ENCODE results near the gene BORCS5. TPM values are rescaled to one million over a fixed set of nuclear protein-coding genes. Genes with fewer than 3 reads are reported as not detected.

The BORCS5 gene
- total RNA-seq, 2 donors from 2014 or later = 15.2 to 26.1 TPM

GRCh38 chr12:12381982-12382381, 25.1 kb downstream of the BORCS5 start:
- Mint-ChIP-seq H3K4me3 (no peak overlapping the region), H3K27ac (peak overlapping the region; percentile 7), H3K4me1 (peaks cover 18% of the 10 kb centered on the region), H3K27me3 (ENCODE audit: insufficient read depth) (no peaks in the 10 kb centered on the region), H3K36me3 (ENCODE audit: low read depth) (peaks cover 25% of the 10 kb centered on the region), H3K9me3 (peaks cover 6% of the 10 kb centered on the region)
- H3K9me3 ChIP-seq (ENCODE audit: control insufficient read depth, low read length) = peaks cover 18% of the 10 kb centered on the region
- H3K4me1 ChIP-seq (ENCODE audit: control insufficient read depth, insufficient read depth, low read length) = peaks cover 3% of the 10 kb centered on the region
- H3K27ac ChIP-seq (ENCODE audit: low read depth, low read length) = no peak overlapping the region
- WGBS, 2 experiments (ENCODE audit: insufficient coverage in 1 of 2, insufficient read length in 1 of 2) = 96 to 100% methylated on average over 1 to 2 of the region's 3 CpGs
- TF ChIP-seq, protein P1, sequence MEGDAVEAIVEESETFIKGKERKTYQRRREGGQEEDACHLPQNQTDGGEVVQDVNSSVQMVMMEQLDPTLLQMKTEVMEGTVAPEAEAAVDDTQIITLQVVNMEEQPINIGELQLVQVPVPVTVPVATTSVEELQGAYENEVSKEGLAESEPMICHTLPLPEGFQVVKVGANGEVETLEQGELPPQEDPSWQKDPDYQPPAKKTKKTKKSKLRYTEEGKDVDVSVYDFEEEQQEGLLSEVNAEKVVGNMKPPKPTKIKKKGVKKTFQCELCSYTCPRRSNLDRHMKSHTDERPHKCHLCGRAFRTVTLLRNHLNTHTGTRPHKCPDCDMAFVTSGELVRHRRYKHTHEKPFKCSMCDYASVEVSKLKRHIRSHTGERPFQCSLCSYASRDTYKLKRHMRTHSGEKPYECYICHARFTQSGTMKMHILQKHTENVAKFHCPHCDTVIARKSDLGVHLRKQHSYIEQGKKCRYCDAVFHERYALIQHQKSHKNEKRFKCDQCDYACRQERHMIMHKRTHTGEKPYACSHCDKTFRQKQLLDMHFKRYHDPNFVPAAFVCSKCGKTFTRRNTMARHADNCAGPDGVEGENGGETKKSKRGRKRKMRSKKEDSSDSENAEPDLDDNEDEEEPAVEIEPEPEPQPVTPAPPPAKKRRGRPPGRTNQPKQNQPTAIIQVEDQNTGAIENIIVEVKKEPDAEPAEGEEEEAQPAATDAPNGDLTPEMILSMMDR (conservative IDR thresholded peaks at IDR 0.05) = no peak
- no peak for DNase-seq
- no peak overlapping the region for H3K9ac ChIP-seq (ENCODE audit: extremely low read depth, low read length, poor library complexity, severe bottlenecking)
- H3K27me3 ChIP-seq (ENCODE audit: control insufficient read depth, insufficient read depth, low read length, poor library complexity, severe bottlenecking) = no peaks in the 10 kb centered on the region
- H3K4me3 ChIP-seq (ENCODE audit: low read length) = no peak overlapping the region
- no peaks in the 10 kb centered on the region for H3K36me3 ChIP-seq (ENCODE audit: control insufficient read depth, insufficient read depth, low read length)

GRCh38 chr12:12384571-12385340, 27.9 kb downstream of the BORCS5 start:
- Histone ChIP-seq H3K27ac (ENCODE audit: low read depth, low read length) (peak overlapping the region; percentile 48), H3K27me3 (ENCODE audit: control insufficient read depth, insufficient read depth, low read length, poor library complexity, severe bottlenecking) (no peaks in the 10 kb centered on the region), H3K4me1 (ENCODE audit: control insufficient read depth, insufficient read depth, low read length) (peaks cover 3% of the 10 kb centered on the region), H3K4me3 (ENCODE audit: low read length) (no peak overlapping the region), H3K9me3 (ENCODE audit: control insufficient read depth, low read length) (peaks cover 18% of the 10 kb centered on the region), H3K36me3 (ENCODE audit: control insufficient read depth, insufficient read depth, low read length) (no peaks in the 10 kb centered on the region), H3K9ac (ENCODE audit: extremely low read depth, low read length, poor library complexity, severe bottlenecking) (no peak overlapping the region)
- Mint-ChIP-seq H3K9me3 (peaks cover 6% of the 10 kb centered on the region), H3K27me3 (ENCODE audit: insufficient read depth) (no peaks in the 10 kb centered on the region), H3K4me1 (peaks cover 17% of the 10 kb centered on the region), H3K27ac (peak overlapping the region; percentile 93), H3K36me3 (ENCODE audit: low read depth) (peaks cover 24% of the 10 kb centered on the region), H3K4me3 (no peak overlapping the region)
- 20 to 54% methylated on average over 3 to 7 of the region's 7 CpGs for WGBS, 2 experiments (ENCODE audit: insufficient coverage in 1 of 2, insufficient read length in 1 of 2)
- peak; percentile 79 for DNase-seq
- TF ChIP-seq, protein P1 (conservative IDR thresholded peaks at IDR 0.05) = no peak

DNA sequence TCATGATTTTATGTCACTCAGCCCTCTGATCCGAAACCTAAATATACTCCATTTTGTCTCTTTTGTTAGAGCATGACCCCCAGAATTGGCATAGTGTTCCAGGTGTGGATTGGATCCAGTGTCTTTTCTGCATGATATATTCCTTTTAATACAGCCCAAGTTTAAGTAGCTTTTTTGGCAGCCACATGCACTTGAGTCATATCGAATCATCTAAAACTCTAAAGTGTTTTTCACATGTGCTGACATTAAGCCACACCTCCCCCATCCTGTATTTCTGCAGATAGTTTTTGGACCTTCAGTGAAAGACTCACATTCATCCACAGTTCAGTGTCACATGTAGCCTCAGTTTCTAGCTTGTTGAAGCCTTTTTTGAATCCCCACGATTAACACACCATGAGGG, 30.6 kb downstream of the BORCS5 start:
- peaks cover 20% of the 10 kb centered on the region for H3K36me3 Mint-ChIP-seq (ENCODE audit: low read depth)
- 84 to 100% methylated on average over 2 to 3 of the region's 3 CpGs for WGBS, 2 experiments (ENCODE audit: insufficient coverage in 1 of 2, insufficient read length in 1 of 2)
- Histone ChIP-seq H3K27ac (ENCODE audit: low read depth, low read length) (no peak overlapping the region), H3K36me3 (ENCODE audit: control insufficient read depth, insufficient read depth, low read length) (no peaks in the 10 kb centered on the region), H3K4me3 (ENCODE audit: low read length) (no peak overlapping the region), H3K4me1 (ENCODE audit: control insufficient read depth, insufficient read depth, low read length) (peaks cover 3% of the 10 kb centered on the region), H3K9me3 (ENCODE audit: control insufficient read depth, low read length) (peaks cover 12% of the 10 kb centered on the region), H3K9ac (ENCODE audit: extremely low read depth, low read length, poor library complexity, severe bottlenecking) (no peak overlapping the region), H3K27me3 (ENCODE audit: control insufficient read depth, insufficient read depth, low read length, poor library complexity, severe bottlenecking) (no peaks in the 10 kb centered on the region)
- peaks cover 14% of the 10 kb centered on the region for H3K4me1 Mint-ChIP-seq
- H3K27ac Mint-ChIP-seq = peak overlapping the region; percentile 11
- no peaks in the 10 kb centered on the region for H3K9me3 Mint-ChIP-seq
- no peak for DNase-seq
- no peaks in the 10 kb centered on the region for H3K27me3 Mint-ChIP-seq (ENCODE audit: insufficient read depth)
- TF ChIP-seq, protein P1 (conservative IDR thresholded peaks at IDR 0.05) = no peak
- H3K4me3 Mint-ChIP-seq = no peak overlapping the region
